Effector memory CD8-positive, alpha-beta T cell (primary cell): ENCODE data around the gene PPM1F.
A peak's percentile ranks its signal among the peaks of the same experiment; 100 is the strongest.

Source experiments
- ATAC-seq: fragments of 150-1000 bp; cut with Tn5 transposase; replicated peaks from 2 replicates; pipeline ENCODE4 v1.10.0; 2021; ENCODE audit warnings: mild to moderate bottlenecking, moderate library complexity
- DNase-seq, 3 experiments: peaks; one replicate each; pipeline ENCODE4 v3.0.0; 2021
- H3K27ac Mint-ChIP-seq, 2 donors: one replicate each; pipeline ENCODE4 v1.8.0; 2022; ENCODE audit warnings: mild to moderate bottlenecking in 2 of 2, mixed read lengths in 2 of 2, moderate library complexity in 2 of 2
- H3K27me3 Mint-ChIP-seq, 2 donors: one replicate each; pipeline ENCODE4 v1.8.0; 2022; ENCODE audit warnings: mixed read lengths in 2 of 2
- H3K36me3 Mint-ChIP-seq: one replicate; pipeline ENCODE4 v1.8.0; 2022; ENCODE audit warnings: mild to moderate bottlenecking, moderate library complexity, mixed read lengths; ENCODE audit not compliant: insufficient read depth
- H3K4me1 Mint-ChIP-seq, 2 donors: one replicate each; pipeline ENCODE4 v1.8.0; 2022; ENCODE audit warnings: low read depth in 2 of 2, mixed read lengths in 2 of 2
- H3K4me3 Mint-ChIP-seq, 2 donors: one replicate each; pipeline ENCODE4 v1.8.0; 2022; ENCODE audit warnings: mild to moderate bottlenecking in 2 of 2, mixed read lengths in 2 of 2, moderate library complexity in 2 of 2
- H3K9me3 Mint-ChIP-seq, 2 donors: one replicate each; pipeline ENCODE4 v1.8.0; 2022; ENCODE audit warnings: mixed read lengths in 2 of 2

Gene PPM1F

DNA sequence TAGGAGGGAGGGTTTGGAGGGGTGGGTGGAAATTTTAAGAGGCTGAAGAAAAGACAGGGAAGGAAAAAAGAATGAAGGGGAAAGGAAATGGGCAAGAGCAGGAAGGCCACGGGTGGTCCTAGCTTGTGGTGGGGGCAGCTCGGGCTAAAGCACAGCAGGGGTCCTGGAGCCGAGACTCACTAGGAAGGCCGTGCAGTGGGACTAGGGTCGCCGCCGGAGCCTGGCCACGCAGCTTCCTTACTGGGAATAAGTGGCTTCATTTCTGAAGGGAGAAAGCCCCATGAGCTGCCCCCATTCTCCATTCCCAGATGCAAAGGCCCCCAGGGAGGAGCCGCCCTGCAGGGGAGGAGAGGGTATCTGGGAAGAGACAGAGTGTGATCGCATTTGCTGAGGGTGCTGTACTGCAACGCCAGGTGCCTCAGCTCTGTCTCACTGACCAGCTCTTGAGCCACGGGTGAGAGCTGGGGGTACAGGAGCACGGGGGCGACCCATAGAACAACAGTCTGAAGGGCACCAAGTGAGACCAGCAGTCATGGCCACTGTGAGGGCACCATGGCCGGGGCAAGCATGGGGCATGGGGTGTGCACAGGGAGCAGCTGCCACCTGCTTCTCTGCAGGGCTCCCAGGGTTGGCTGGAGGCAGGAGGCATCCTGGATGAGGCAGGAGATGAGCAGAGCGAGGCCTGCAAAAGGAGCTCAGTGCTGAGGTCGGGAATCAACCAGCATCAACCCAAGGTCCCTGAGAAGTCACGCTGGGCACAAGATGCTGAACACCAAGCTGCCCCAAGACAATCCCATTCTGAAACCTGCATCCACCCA lies 18.4 kb upstream of the PPM1F start:
- ATAC-seq (no peak), DNase-seq (no peak)
- Mint-ChIP-seq H3K9me3 (no peaks in the 10 kb centered on the region), H3K36me3 (peaks cover 36% of the 10 kb centered on the region), H3K27ac (peak overlapping the region in 1 of 2 donors; percentile 44), H3K4me3 (no peak overlapping the region), H3K4me1 (peaks cover 5% of the 10 kb centered on the region in 2 donors), H3K27me3 (no peaks in the 10 kb centered on the region)

DNA sequence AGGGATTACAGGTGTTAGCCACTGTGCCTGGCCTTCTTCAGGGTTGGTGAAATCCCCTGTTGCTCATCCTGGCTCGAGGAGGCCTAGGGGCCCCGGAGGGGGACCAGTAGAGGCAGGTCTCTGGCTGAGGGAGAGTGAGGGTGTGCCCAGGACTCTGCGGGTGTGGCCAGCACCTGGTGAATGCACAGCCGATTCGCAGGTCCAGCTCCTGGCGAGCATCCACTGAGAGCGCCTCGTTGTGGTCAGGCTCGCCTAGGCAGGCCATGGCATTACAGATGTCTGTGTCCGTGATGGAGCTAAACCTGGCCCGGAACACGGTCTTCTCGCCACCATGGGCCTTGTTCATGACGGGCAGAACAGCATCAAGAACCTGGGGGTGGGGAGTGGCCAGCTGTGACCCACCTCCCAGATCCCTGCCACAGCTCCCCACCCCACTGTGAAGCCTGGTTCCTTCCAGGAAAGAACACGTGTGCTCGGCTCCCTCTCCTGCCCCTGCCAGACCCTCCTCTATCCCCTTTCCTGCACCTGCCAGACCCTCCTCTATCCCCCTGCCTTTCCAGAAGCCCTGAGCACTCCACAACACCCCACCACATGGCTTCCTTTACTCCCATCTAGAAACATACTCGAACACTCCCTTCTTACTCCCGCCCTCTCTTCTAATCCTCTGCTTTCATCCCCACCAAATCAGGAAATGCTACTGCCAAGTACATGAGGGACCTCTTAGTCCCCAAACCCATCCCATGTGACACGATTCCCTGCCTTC lies 17.6 kb upstream of the PPM1F start:
- H3K4me1 Mint-ChIP-seq = peaks cover 0 to 5% of the 10 kb centered on the region in 2 donors
- no peaks in the 10 kb centered on the region for H3K9me3 Mint-ChIP-seq
- no peaks in the 10 kb centered on the region for H3K27me3 Mint-ChIP-seq
- DNase-seq (no peak), ATAC-seq (no peak)
- H3K27ac Mint-ChIP-seq = peak overlapping the region in 1 of 2 donors; percentile 44
- no peak overlapping the region for H3K4me3 Mint-ChIP-seq
- peaks cover 44% of the 10 kb centered on the region for H3K36me3 Mint-ChIP-seq

DNA sequence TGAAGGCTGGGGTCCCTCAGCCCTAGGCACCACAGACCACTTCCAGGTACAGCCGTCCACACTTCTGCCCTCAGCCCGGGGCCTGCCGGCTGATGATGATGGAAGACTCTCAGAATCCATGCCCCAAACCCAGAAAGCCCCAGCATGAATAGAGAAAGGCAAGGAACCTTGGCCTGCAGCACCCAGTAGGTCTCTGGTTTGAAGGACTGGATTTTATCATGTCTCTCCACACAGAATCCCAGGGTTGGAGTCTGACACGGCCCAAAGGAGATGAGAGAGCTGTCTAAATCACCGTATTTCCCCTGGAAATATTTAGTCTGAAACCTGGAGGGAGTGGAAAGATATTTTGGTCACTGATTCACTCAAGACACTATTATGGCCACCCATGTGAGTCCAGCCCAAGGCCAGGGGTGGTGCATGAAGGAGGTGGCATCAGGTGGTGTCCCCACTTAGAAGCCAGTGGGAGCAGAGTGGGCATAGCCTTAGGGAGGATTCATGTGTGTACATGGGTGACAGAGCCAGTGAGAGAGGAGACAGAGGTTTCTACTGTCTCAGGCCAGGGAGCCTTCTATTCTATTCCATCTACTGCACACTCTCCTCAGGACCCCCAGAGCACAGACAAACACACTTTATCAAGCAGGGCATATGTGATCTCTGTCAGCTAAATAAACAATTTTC lies 15.9 kb upstream of the PPM1F start:
- H3K4me1 Mint-ChIP-seq = peaks cover 0 to 2% of the 10 kb centered on the region in 2 donors
- ATAC-seq (no peak), DNase-seq (no peak)
- H3K36me3 Mint-ChIP-seq = peaks cover 42% of the 10 kb centered on the region
- H3K27ac Mint-ChIP-seq = no peak overlapping the region
- H3K4me3 Mint-ChIP-seq = no peak overlapping the region
- no peaks in the 10 kb centered on the region for H3K27me3 Mint-ChIP-seq
- no peaks in the 10 kb centered on the region for H3K9me3 Mint-ChIP-seq

DNA sequence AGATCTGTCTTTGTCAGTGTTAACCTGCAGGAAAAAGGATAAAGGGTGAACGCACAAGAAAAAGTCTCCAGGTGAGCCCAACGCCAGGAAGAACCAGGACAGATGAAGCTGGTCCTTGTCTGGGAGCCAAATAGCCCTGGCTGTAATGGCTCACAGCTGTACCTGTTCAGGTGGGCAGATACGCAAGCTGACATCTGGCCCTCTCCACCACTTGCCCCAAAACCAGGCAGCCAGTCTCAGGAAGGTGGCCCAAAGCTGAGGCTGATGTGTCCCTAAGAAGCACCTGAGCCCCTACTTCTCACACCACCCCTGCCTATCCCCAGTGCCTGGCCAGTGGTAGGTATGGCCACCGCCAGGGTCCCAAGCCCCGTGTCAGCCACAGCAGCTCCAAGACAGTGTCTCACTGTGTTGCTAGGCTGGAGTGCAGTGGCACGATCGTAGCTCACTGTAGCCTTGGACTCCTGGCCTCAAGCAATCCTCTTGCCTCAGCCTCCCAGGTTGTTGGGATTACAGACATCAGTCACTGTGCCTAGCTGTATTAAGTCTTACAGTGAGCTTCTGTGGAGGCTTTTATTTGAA lies 15.1 kb upstream of the PPM1F start:
- no peak overlapping the region for H3K4me3 Mint-ChIP-seq
- ATAC-seq = no peak
- no peaks in the 10 kb centered on the region for H3K4me1 Mint-ChIP-seq
- no peaks in the 10 kb centered on the region for H3K9me3 Mint-ChIP-seq
- H3K27ac Mint-ChIP-seq = no peak overlapping the region
- H3K36me3 Mint-ChIP-seq = peaks cover 39% of the 10 kb centered on the region
- no peak for DNase-seq
- H3K27me3 Mint-ChIP-seq = no peaks in the 10 kb centered on the region

DNA sequence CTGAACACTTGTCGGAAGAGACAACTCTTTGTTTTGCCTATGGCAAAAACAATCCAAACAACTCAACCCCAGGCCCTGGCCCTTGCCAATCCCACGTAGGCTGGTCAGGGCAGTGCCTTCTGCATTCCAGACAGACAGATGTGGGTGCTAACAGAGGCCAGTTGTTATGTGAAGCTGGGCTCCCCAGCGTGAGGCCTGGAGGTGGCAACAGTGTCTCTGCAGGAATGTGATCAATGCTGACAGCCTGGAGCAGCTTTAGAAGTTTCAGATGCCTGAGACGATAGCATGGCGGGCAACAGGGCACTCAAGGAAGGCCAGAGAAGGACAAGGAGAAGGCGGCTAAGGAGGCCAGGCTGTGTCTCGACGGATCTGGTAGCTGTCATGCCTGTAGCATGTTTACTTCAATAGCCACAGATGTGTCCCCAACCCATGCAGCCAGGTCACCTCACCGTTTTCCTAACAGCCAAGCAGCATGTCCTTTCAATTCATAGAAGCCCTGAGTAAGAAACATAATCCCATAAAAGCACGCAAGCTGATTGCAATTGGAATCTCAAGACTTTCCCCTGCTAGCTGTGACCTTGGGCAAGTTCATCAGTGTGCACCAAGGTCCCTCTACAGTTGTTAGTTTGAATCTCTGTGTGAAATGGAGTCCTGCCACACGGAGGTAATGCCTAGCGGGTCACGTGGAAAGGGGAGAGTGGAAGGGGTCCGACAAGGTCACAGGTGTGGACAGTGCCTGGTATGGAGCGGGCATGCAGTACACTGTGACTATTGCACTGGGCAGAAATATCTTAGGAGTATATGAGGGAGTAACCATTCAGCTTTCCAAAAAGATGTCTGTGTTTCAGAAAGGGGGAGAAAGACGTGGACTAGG lies 14.2 kb upstream of the PPM1F start:
- H3K9me3 Mint-ChIP-seq = no peaks in the 10 kb centered on the region
- DNase-seq (no peak), ATAC-seq (no peak)
- no peaks in the 10 kb centered on the region for H3K27me3 Mint-ChIP-seq
- no peaks in the 10 kb centered on the region for H3K4me1 Mint-ChIP-seq
- no peak overlapping the region for H3K4me3 Mint-ChIP-seq
- H3K27ac Mint-ChIP-seq = no peak overlapping the region
- H3K36me3 Mint-ChIP-seq = peaks cover 37% of the 10 kb centered on the region

DNA sequence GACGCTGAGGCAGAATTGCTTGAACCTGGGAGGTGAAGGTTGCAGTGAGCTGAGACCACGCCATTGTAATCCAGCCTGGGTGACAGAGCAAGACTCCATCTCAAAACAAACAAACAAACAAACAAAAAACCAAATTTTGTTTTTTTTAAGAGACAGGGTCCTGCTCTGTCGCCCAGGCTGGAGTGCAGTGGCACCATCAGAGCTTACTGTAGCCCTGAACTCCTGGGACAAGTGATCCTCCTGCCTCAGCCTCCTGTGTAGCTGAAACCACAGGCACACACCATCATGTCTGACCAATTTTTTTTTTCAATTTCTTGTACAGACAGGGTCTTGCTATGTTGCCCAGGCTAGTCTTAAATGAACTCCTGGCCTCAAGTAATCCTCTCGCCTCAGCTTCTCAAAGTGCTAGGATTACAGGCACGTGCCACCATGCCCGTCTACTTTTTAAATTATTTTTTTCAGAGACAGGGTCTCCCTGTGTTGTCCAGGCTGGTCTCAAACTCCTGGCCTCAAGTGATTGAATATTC lies 13.2 kb upstream of the PPM1F start:
- no peaks in the 10 kb centered on the region for H3K4me1 Mint-ChIP-seq
- DNase-seq (no peak), ATAC-seq (no peak)
- no peak overlapping the region for H3K4me3 Mint-ChIP-seq
- no peaks in the 10 kb centered on the region for H3K27me3 Mint-ChIP-seq
- no peaks in the 10 kb centered on the region for H3K9me3 Mint-ChIP-seq
- H3K27ac Mint-ChIP-seq = no peak overlapping the region
- peaks cover 38% of the 10 kb centered on the region for H3K36me3 Mint-ChIP-seq

DNA sequence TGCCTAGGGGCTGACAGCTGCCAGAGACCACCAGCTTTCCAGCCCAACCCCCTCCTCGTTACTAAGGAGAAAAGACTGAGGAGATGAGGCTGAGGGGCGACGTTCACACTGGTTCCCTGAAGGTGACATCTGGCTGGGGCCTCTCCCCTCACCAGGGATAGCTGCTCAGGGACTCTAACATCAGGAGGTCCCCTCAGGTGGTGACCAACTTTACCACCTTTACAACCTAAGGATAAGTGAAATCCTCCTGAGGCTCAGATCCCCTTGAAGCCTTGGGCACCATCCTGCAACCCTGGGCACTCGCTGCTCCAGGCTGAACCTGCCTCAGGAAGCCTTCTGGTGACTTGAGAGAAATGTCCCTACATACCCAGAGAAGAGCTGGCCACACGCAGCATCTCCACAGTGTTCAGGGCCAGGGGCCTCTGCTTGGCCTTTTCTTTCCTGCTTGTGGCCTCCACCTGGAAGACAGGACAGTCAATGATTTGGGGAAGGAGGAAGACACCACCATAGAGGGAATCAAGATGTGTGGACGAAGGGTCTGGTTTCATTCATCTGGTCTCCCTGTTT lies 12.4 kb upstream of the PPM1F start:
- ATAC-seq (no peak), DNase-seq (no peak)
- H3K27ac Mint-ChIP-seq = no peak overlapping the region
- H3K4me1 Mint-ChIP-seq = no peaks in the 10 kb centered on the region
- no peaks in the 10 kb centered on the region for H3K9me3 Mint-ChIP-seq
- peaks cover 32% of the 10 kb centered on the region for H3K36me3 Mint-ChIP-seq
- no peaks in the 10 kb centered on the region for H3K27me3 Mint-ChIP-seq
- no peak overlapping the region for H3K4me3 Mint-ChIP-seq

DNA sequence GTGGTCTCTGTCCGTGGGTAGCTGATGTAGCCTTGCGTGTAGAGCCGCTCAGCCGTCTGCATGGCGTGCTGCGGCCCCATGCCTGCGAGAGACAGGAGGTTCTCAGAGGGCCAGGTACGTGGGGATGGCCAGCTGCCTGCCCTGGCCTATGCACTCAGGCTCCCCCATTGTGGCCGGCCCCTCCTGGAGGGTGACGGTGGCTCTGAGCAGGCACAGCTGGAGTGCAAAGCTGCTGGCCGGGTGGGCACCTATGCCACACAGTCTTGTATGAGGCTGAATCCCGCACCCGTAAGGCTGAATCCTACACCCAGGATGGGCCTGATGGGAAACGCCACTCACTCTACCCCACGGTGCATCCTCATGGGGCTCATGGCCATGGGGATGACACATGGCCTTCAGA lies 11.6 kb upstream of the PPM1F start:
- Mint-ChIP-seq H3K4me3 (no peak overlapping the region), H3K27ac (no peak overlapping the region), H3K9me3 (no peaks in the 10 kb centered on the region), H3K27me3 (no peaks in the 10 kb centered on the region), H3K36me3 (peaks cover 30% of the 10 kb centered on the region), H3K4me1 (no peaks in the 10 kb centered on the region)
- DNase-seq (no peak), ATAC-seq (no peak)

DNA sequence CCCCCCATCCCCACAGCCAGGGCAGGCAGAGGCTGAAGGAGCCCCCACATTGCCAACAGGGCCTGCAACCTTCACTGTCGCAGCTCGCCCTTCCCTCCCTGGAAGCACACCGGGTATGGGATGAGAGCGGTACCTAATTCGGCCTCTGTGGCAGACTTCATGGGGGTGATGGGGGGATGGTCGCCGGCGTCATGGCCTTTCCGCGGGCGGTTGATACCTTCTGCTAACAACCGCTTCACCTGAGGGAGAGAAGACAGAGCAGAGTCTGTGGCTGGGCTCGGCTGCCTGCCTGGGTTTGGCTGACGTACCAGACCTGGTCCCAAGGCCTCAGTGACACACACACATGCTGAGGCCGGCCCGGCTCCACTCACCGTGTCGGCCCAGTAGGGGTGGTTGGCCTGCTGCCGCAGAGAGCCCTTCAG lies 11.2 kb upstream of the PPM1F start:
- H3K4me3 Mint-ChIP-seq = no peak overlapping the region
- H3K36me3 Mint-ChIP-seq = peaks cover 28% of the 10 kb centered on the region
- H3K27me3 Mint-ChIP-seq = no peaks in the 10 kb centered on the region
- no peaks in the 10 kb centered on the region for H3K4me1 Mint-ChIP-seq
- H3K9me3 Mint-ChIP-seq = no peaks in the 10 kb centered on the region
- ATAC-seq = no peak
- DNase-seq = no peak
- H3K27ac Mint-ChIP-seq = no peak overlapping the region

DNA sequence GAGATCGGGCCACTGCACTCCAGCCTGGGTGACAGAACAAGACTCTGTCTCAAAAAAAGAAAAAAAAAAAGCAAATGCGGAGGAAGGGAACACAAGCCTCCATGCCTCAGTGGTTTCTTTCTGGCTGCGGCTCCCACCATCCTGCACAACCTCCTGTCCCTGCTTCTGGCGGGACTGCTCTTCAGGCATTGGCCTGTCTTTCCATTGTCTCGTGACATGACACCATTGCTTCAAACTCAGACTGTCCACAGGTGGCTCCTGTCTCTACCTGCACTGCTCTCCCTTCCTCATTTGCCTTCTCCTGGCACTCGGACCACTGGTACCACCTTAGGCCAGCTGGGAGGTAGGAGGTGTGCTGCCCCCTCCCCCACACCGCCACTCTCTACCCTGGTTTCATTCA lies 10.6 kb upstream of the PPM1F start:
- Mint-ChIP-seq H3K4me3 (no peak overlapping the region), H3K4me1 (no peaks in the 10 kb centered on the region), H3K36me3 (peaks cover 24% of the 10 kb centered on the region), H3K9me3 (no peaks in the 10 kb centered on the region), H3K27ac (no peak overlapping the region), H3K27me3 (no peaks in the 10 kb centered on the region)
- DNase-seq (no peak), ATAC-seq (no peak)

DNA sequence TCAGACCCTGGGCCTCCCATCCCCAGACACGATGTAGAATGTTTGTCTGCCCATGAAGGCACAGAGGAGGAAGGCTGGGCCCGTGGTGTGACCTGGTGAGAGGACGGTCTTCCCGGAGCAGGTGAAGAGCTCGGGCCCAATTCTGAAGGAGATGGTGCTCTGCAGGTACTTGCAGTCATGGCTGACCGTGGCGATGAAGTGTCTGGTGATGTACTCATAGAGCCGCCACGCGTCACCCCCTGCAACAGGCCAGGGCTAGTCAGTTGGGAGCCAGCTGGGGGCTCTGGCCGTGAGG lies 10.0 kb upstream of the PPM1F start:
- Mint-ChIP-seq H3K27ac (peak overlapping the region in 1 of 2 donors; percentile 62), H3K9me3 (no peaks in the 10 kb centered on the region), H3K36me3 (peaks cover 24% of the 10 kb centered on the region), H3K27me3 (no peaks in the 10 kb centered on the region), H3K4me1 (no peaks in the 10 kb centered on the region), H3K4me3 (no peak overlapping the region)
- ATAC-seq (no peak), DNase-seq (no peak)

DNA sequence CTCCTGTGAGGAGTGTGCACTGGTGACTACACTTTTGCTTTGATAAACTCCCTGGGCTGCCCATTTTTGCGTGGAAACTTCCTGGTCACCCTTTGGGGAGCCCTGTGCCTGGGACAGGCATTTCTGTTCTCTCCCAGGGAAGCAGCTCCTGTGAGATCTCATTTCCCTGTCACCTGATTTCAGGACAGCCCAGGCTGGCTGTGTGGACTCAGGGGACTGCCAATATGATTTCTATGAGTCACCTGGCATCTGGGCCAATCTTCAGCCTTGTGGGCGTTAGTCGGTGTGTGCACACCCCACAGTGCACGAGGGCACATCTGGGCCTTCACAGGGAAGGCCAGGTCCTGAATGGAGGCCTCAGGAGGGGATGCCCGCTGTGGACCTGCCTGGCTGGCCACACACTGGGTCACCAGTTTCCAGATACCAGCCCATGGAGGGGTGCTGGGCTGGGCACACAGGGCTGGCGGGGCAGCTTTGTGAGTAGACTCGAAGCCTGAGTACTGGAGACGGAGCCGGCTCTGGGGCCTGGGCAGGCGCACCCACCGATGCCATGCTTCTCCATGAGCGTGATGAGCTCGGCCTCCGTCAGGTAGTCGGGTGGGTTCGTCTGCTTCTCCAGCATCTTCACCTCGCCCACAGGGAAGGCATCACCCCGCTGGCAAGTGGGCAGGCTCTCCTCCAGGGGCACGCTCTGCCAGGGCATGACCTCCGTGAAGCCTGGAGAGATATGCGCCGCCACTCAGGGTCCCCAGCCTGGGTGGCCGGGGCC lies 9.4 kb upstream of the PPM1F start:
- Mint-ChIP-seq H3K4me1 (no peaks in the 10 kb centered on the region), H3K27ac (no peak overlapping the region), H3K36me3 (peaks cover 23% of the 10 kb centered on the region), H3K4me3 (no peak overlapping the region), H3K9me3 (no peaks in the 10 kb centered on the region), H3K27me3 (no peaks in the 10 kb centered on the region)
- DNase-seq (no peak), ATAC-seq (no peak)
